Left lung (tissue), 10 donors: ENCODE results near the gene TAF8. TPM values are rescaled to one million over a fixed set of nuclear protein-coding genes. Genes with fewer than 3 reads are reported as not detected.

Experiments
- ATAC-seq: fragments of 200-7000 bp; cut with Tn5 transposase; one replicate; pipeline ENCODE4 v1.9.1; 2020; ENCODE audit warnings: moderate library complexity
- DNase-seq, 4 donors: peaks; one replicate each; pipeline ENCODE4 v3.0.0-alpha.2; 2013 to 2020
- H3K27ac ChIP-seq, 2 donors: fragments of 200-600 bp; sonication (generic) in 1 of 2; one replicate each; pipeline versions ENCODE4 v1.5.0 to v1.8.0; 2020 to 2021
- H3K27me3 ChIP-seq, 2 donors: fragments of 200-600 bp; sonication (generic) in 1 of 2; one replicate each; pipeline versions ENCODE4 v1.5.0 to v1.8.0; 2020 to 2021
- H3K36me3 ChIP-seq, 2 donors: fragments of 200-600 bp; sonication (generic) in 1 of 2; one replicate each; pipeline versions ENCODE4 v1.5.0 to v1.8.0; 2020 to 2021
- H3K4me1 ChIP-seq, 2 donors: fragments of 200-600 bp; one replicate each; pipeline ENCODE4 v1.8.0; 2021
- H3K4me3 ChIP-seq, 2 donors: fragments of 200-600 bp; sonication (generic) in 1 of 2; one replicate each; pipeline versions ENCODE4 v1.5.0 to v1.8.0; 2020 to 2021; ENCODE audit warnings: mild to moderate bottlenecking in 1 of 2
- H3K9me3 ChIP-seq, 2 donors: fragments of 200-600 bp; sonication (generic) in 1 of 2; one replicate each; pipeline versions ENCODE4 v1.5.0 to v1.8.0; 2020 to 2021
- CTCF ChIP-seq, 2 donors: fragments of 200-600 bp; sonication (generic) in 1 of 2; IDR thresholded peaks; one replicate each; pipeline versions ENCODE4 v1.5.0 to v1.8.0; 2021; ENCODE audit warnings: antibody characterized with exemption in 2 of 2
- intact Hi-C, 2 donors: fragments of 100-400 bp; cut with DNase I; formaldehyde crosslinking; loops; one replicate each; pipeline versions ENCODE4 v1.11.2 to v1.14.2; 2022
- polyA plus RNA-seq, 6 donors: library from polyadenylated mRNA; unstranded; fragments of 120-200 nt; gene quantifications; one replicate each; pipeline ENCODE4 v1.2.1, GENCODE V29; 2013; ENCODE audit not compliant: insufficient read length in 6 of 6
- total RNA-seq, 2 donors: library from RNA; stranded (reverse); fragmentation: NEBNext Ultra II Directional; extraction: Animal tissue kit (Norgen Biotek cat#: 25700); gene quantifications; one replicate each; pipeline ENCODE4 v1.2.1, GENCODE V29; 2021
- donor health status: DM: no; HTN: yes; CAD: no.
- donor health status: DM: no; HTN: no; CAD: no.

Gene TAF8
- total and polyA plus RNA-seq, 8 donors = 26.4 to 32.0 (median 27.9) TPM

DNA sequence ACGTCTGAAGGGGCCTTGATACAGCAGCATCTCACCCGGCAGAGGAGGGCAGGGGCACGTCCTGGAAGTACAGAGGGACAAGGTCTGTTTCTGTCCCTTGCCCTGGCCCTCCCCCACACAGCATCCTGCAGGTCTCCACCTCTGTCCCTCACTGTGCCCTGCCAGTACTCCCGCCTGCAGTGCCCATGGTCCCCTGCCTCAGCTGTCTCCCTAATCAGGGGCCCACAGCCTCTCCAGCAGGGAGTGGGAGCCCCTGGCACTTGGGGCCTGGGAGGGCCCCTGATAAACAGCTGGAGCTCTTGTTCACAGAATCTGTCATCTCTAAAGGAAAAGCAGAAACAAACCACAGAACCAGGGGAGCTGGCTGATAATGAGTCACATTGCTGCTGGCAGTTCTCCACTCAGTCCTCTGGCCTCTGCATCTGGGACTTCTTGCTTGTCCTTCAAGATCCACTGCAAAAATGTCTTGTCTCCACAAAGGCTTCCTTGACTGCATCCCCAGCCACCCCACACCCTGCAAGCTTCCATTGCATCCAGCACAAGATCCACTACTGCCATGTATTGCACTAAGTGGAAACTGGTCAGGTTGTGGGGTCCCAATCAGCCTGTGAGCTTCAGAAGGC lies 33.2 kb upstream of the TAF8 start:
- Histone ChIP-seq H3K4me1 (peaks cover 7 to 21% of the 10 kb centered on the region in 2 donors), H3K36me3 (no peaks in the 10 kb centered on the region), H3K27me3 (no peaks in the 10 kb centered on the region), H3K9me3 (no peaks in the 10 kb centered on the region), H3K4me3 (no peak overlapping the region), H3K27ac (no peak overlapping the region)
- no peak for TF ChIP-seq CTCF (IDR thresholded peaks at IDR 0.05)
- DNase-seq (no peak), ATAC-seq (peak; percentile 48)
- intact Hi-C loops = no loop called here

DNA sequence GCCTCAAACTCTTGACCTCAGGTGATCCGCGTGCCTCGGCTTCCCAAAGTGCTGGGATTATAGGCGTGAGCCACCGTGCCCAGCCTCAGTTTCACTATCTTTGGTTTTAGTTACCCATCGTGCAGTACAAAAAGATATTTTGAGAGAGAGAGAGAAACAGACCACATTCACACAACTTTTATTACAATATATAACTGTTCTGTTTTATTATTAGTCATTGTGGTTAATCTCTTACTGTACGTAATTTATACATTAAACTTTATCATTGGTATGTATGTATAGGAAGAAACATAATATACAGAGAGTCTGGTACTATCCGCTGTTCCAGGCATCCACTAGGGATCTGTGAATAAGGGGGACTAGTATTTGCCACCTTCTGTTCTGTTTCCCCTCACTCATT lies 29.4 kb upstream of the TAF8 start:
- ATAC-seq = no peak
- H3K9me3 ChIP-seq = no peaks in the 10 kb centered on the region
- no peaks in the 10 kb centered on the region for H3K27me3 ChIP-seq
- TF ChIP-seq CTCF (IDR thresholded peaks at IDR 0.05) = no peak
- H3K4me3 ChIP-seq = no peak overlapping the region
- intact Hi-C loops = no loop called here
- H3K27ac ChIP-seq = no peak overlapping the region
- peaks cover 8 to 46% of the 10 kb centered on the region in 2 donors for H3K4me1 ChIP-seq
- no peaks in the 10 kb centered on the region for H3K36me3 ChIP-seq
- no peak for DNase-seq

DNA sequence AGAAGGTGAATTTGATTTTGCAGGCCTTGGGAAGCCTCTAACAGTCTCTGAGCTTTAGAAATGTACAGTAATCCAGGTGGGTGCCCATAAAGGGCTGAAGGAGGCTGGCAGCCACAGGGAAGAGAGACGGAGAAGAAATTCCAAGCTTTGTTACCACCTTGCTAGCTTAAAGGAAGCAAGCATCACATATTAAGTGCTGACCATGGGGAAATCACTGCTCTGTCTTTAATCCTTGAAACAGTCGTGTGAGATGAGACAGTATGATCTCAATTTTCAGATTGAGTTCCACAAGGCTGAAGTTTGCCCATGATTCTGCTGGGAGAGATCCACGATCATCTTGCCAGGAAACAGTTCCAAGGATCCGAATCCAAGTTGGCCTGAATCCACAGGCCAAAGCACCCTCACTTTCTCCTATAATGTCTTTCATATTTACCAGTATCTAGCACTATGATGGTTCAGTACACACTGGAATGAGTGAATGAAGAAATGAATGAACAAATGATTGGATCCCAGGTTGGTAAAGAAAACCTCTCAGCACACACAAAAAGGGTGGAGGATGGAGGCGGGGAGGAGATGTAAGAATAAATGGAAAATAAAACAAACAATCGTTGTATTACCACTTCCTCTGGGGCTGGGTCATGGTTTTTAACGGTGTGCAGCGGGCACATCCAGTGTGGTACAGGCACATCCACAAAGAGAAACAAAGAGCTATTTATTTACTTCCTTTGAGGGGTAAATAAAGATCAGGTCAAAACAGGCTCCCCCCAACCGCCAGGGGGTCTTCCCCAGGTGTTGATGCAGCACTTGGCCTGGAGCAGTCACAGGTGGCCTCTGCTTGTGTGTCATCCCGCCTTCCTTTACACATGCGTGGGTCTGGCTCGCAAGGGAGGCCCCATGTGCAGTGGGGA lies 28.2 kb upstream of the TAF8 start:
- no peak overlapping the region for H3K4me3 ChIP-seq

DNA sequence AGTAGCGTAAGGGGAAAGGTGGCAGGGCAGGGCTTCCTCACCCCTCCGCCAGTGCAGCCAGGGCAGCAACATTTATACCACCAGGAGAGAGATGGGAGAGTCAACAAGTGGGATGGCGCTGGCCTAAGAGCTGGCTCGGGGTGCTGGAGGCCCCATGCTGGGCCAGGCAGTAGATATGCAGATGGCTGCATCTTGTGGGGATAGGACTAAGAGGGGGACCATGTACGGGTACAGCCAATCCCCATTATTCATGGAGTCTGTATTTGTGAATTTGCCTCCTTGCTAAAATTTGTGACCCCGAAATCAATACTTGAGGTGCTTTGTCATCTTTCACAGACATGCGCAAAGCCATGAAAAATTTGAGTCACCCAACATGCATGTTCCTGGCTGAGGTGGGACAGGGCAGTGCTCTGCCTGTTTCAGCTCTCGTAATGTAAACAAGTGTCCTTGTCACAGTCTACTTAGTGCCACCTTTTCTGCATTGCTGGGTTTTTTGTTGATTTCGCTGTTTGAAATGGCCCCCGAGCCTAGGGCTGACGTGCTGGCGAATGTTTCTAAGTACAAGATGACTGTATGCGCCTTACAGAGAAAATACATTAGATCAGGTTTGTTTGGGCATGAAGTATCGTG lies 27.5 kb upstream of the TAF8 start:
- Histone ChIP-seq H3K9me3 (no peaks in the 10 kb centered on the region), H3K4me3 (no peak overlapping the region), H3K27me3 (no peaks in the 10 kb centered on the region), H3K4me1 (peaks cover 8 to 53% of the 10 kb centered on the region in 2 donors), H3K36me3 (no peaks in the 10 kb centered on the region), H3K27ac (peak overlapping the region in 1 of 2 donors; percentile 13)
- no peak for ATAC-seq
- no peak for DNase-seq
- TF ChIP-seq CTCF (IDR thresholded peaks at IDR 0.05) = no peak
- intact Hi-C loops = no loop called here

More for the DNA sequence above, 28.2 kb upstream of the TAF8 start:
- Histone ChIP-seq H3K36me3 (no peaks in the 10 kb centered on the region), H3K4me1 (peaks cover 8 to 53% of the 10 kb centered on the region in 2 donors), H3K27me3 (no peaks in the 10 kb centered on the region), H3K9me3 (no peaks in the 10 kb centered on the region), H3K27ac (peak overlapping the region in 1 of 2 donors; percentile 13)
- intact Hi-C loops = no loop called here
- DNase-seq (no peak), ATAC-seq (peak; percentile 18)
- TF ChIP-seq CTCF (IDR thresholded peaks at IDR 0.05) = no peak
